CD4-positive, alpha-beta T cell treated with Interleukin-17A for 1 hour (primary cell): ENCODE data around the gene TMEM186.
"Not testable (repeated sequence)": the region's sequence is repeated elsewhere in the genome, so short reads cannot be mapped to it uniquely, and the experiment has no call there.

Experiments used
- DNase-seq: peaks from one replicate; pipeline ENCODE4 v3.0.0-alpha.2; 2020

The TMEM186 gene

GRCh38 chr16:8797364-8798173, at the start of gene TMEM186, which contains the start of gene PMM2:
TMEM186 (minus strand) TSS chr16:8797639; CDS start chr16:8797614, 25 bp downstream.
PMM2 (plus strand) TSS chr16:8797839; CDS start chr16:8797883, 44 bp downstream.
- DNase-seq: peak; percentile 96

GRCh38 chr16:8847145-8847544, 49.7 kb upstream of the TMEM186 start:
- no peak for DNase-seq

- no peak for DNase-seq
These were observed 49.0 kb upstream of the TMEM186 start for GRCh38 chr16:8846401-8846932.

GRCh38 chr16:8845699-8846298, 48.4 kb upstream of the TMEM186 start:
- no peak for DNase-seq

- not testable (repeated sequence) for DNase-seq
These were observed 45.9 kb upstream of the TMEM186 start for GRCh38 chr16:8843296-8843695.

- not testable (repeated sequence) for DNase-seq
These were observed 44.6 kb upstream of the TMEM186 start for GRCh38 chr16:8842016-8842415.

- DNase-seq: not testable (repeated sequence)
These were observed 40.2 kb upstream of the TMEM186 start for GRCh38 chr16:8837594-8837993.

GRCh38 chr16:8836797-8837196, 39.4 kb upstream of the TMEM186 start:
- not testable (repeated sequence) for DNase-seq

GRCh38 chr16:8832717-8833105, 35.3 kb upstream of the TMEM186 start:
- DNase-seq: no peak

GRCh38 chr16:8831871-8832716, 34.7 kb upstream of the TMEM186 start:
- DNase-seq: no peak

GRCh38 chr16:8831450-8831849, 34.0 kb upstream of the TMEM186 start:
- DNase-seq: no peak

GRCh38 chr16:8828541-8829165, 31.2 kb upstream of the TMEM186 start:
- no peak for DNase-seq

GRCh38 chr16:8826278-8826879, 28.9 kb upstream of the TMEM186 start:
- DNase-seq: no peak

GRCh38 chr16:8822403-8822802, 25.0 kb upstream of the TMEM186 start:
- no peak for DNase-seq

- no peak for DNase-seq
These were observed 22.1 kb upstream of the TMEM186 start for GRCh38 chr16:8819411-8820034.

GRCh38 chr16:8818504-8819270, 21.2 kb upstream of the TMEM186 start:
- no peak for DNase-seq

GRCh38 chr16:8816967-8817655, 19.7 kb upstream of the TMEM186 start:
- DNase-seq: peak; percentile 15

- DNase-seq: no peak
These were observed 16.8 kb upstream of the TMEM186 start for GRCh38 chr16:8814095-8814806.

GRCh38 chr16:8812162-8812843, 14.9 kb upstream of the TMEM186 start:
- no peak for DNase-seq
